ENCODE measurements around the gene C16orf89.
A peak's percentile ranks its signal among the peaks of the same experiment; 100 is the strongest.

The C16orf89 gene

DNA sequence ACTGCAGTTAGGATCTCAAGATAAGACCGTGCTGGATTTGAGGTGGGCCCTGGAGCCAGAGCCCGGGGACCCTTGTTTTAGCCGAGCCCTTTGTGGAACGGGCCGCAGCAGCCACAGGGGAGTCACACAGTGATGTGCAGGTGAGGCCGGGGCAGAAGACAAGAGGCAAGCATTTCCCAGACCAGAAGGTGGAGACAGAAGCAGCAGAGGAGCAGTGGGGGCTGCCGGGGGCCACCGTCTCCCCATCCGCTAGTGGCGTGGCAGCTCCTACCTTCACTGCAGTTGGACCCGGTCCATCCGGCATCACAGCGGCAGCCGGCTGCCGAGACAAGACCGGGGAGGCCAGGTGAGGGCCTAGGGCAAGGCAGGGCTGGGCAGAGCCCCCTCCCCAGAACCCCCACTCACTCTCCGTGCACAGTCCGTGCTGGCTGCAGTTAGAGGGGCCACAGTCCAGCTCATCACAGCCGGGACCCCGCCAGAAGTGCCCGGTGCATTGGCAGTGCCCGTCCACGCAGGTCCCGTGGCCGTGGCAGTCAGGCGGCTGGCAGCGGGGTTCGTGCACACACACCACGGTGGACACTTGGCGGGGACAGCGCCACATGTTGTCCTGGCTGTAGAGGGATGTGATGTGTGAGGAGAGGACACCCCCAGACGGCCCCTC lies 38.1 kb downstream of the C16orf89 start:
- no peak for DNase-seq

GRCh38 chr16:5027086-5027485 lies 38.7 kb downstream of the C16orf89 start:
- no peak for DNase-seq

DNA sequence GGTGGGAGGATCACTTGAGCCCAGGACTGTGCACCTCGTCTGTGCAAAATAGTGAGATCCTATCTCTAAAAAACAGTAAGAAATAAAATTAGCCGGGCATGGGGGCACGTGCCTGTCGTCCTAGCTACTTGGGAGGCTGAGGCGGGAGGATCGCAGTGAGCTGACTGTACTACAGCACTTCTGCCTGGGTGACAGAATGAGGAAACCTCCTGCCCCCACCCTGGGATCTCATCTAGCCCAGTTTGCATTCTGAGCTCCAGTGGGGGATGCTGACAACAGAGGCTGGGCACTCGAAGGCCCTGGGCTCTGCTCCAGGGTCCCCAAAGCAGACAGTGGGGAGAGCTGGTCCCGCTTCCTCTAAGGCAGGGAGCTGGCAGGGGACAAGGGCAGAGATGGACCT lies 39.1 kb downstream of the C16orf89 start:
- no peak for DNase-seq

GRCh38 chr16:5025171-5025632 lies 40.6 kb downstream of the C16orf89 start:
- peak; percentile 47 for DNase-seq

DNA sequence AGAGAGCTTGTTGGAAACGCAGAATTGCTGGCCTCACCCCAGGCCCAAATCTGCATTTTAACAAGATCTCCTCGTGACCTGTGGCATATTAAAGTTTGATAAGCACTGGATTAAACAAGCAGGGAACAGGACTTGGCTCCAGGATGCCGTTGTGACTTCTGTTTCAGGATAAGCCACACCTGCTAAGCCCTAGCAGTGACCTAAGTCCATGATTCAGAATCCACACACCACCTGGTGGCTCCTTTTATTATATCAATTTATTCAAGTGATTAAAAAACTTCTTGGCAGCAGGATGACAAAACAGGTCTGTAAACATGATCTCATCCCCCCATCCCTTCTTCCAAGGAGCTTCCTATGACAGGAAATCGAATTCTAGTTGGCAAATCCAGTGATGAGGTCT lies 41.1 kb downstream of the C16orf89 start:
- DNase-seq, result peak; percentile 70

DNA sequence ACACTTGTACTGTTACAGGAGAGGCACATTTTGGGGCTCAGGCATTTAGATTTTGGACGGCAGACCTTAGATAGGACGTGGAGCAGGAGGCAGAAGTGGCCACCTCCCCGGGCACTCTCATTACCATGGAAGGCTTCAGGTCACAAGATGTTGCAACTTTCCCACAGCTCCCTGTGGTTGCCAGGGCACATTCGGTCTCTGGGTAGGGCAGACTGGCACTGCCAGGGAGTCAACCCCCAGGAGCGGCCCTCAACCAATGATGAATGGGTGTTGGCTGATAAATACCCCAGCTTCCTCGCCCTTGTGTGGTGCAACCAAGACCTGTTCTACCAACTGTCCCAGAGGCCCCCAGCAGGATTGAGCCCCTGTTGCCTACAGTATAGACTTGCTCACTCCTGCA lies 43.2 kb downstream of the C16orf89 start:
- no peak for DNase-seq

DNA sequence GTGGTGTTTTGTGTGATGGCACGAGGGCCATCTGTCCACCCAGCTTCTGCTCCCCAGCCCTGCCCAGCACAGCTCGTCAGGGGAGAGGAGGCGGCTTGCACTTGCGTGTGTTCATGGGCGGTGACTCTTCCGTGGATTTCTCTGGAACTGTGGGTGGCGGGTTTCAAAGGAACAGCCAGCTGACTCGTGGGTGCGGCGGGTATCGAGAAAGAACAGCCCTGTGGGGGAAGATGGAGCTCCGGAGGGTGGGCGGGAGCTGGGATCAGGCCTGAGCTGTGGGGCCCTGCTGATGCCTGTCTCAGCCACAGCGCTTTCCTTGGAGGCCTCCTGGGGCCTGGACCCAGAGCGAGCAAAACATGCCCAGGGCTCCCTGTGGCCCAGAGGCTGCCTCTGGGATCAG lies 45.2 kb downstream of the C16orf89 start:
- no peak for DNase-seq

GRCh38 chr16:5019775-5020174 lies 46.0 kb downstream of the C16orf89 start:
- no peak for DNase-seq

DNA sequence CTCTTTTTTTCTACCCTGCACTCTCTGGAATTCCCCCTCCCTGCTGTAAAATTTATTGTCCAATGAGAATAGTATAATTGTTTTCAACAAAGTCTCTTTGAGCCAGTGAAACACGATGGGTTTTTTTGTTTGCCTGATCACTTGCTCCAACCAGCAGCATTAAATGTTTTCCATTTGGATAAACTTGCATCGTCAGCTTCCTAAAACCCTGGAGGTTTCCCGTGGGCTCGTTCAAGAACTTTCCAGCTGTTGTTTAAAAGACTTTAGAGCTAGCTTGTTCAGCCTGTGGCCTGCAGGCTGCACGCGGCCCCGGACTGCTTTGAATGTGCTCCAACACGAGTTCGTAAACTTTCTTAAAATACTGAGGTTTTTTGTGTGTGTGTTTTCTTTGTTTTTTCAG lies 47.0 kb downstream of the C16orf89 start:
- no peak for DNase-seq

GRCh38 chr16:5017678-5017969 lies 48.1 kb downstream of the C16orf89 start:
- no peak for DNase-seq

GRCh38 chr16:5016967-5017677 lies 48.6 kb downstream of the C16orf89 start:
- no peak for DNase-seq

GRCh38 chr16:5015887-5016286 lies 49.9 kb downstream of the C16orf89 start:
- DNase-seq, result no peak

DNA sequence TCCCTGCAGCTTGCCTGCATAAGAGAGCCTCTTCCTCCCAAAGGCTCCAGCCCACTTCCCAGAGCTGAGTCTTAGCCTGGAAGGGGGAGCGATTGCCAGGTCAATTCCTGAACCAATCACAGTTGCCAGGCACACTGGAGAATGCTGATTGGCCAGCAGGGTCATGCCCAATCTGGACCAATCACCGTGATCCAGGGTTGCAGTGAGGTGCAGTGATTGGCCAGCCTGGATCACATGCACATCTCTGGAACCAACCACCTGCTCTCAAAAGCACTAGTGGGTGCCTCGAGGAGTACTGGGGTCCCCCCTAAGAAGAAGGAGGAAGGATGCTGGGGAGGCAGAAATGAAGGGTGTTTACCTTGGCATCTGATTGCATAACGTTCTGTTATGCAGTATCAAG lies 50.4 kb downstream of the C16orf89 start:
- no peak for DNase-seq

DNA sequence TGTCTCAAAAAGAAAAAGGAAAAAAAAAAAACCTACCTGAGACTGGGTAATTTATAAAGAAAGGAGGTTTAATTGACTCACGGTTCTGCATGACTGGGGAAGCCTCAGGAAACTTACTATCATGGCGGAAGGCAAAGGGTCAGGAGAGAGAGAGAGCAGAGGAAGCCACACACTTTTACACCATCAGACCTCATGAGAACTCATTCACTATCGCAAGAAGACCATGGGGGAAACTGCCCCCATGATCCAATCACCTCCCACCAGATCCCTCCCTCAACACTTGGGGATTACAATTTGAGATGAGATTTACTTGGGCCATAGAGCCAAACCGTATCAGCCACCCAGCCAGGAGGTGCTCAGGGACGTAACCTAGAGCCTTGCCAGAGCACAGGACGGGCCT lies 52.9 kb downstream of the C16orf89 start:
- DNase-seq, result no peak

DNA sequence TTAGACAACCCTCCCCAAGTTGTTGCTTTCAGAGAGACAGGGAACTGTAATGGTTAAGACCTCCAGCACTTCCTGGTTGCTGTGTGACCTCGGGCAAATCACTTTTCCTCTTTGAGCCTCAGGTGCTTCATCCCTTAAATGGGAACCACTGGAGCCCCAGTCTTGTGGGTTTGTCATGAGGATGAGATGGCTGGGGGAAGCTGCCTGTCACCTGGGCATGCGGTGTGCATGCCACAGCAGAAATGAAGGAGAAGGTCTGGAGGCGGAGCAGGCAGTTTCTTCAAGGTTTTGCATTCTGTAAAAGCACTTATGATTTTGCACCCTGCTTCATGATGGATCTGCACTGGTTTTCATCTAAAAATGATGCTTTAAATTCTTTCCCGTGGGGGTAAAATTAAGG lies 54.1 kb downstream of the C16orf89 start:
- DNase-seq, result no peak

DNA sequence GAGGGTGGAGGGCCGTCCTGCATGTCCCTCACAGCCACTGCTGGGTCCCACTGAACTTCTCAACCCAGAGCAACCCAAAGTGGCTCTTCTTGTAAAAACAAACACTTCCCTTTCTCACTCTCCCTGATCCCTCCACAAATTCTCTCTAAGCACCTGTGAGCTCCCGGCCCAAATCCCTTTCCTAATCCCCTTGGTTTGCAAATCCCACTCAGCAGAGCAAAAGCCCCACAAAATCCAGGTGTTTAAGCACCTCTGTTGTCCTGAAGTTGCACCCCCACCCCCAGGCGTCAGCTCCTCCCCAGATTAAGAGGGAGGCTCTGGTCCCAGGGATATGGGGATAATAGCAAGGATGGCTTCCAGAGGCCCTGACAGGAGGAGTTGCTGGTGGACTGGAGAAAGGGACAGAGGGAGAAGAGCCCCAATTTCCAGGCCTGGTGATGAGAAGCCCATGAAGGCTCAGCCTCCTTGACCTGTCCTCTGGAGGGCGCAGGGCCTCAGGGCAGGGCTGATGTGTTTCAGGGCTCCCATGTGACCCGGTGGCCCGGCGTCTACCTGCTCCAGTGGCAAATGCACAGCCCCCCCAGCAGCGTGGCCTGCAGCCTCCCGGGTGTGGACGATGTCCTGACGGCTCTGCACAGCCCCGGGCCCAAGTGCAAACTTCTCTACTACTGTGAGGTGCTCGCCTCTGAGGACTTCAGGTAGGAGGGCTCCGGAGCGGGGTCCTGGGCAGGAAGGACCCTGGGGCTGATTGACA lies 55.0 kb downstream of the C16orf89 start:
- DNase-seq, result no peak

DNA sequence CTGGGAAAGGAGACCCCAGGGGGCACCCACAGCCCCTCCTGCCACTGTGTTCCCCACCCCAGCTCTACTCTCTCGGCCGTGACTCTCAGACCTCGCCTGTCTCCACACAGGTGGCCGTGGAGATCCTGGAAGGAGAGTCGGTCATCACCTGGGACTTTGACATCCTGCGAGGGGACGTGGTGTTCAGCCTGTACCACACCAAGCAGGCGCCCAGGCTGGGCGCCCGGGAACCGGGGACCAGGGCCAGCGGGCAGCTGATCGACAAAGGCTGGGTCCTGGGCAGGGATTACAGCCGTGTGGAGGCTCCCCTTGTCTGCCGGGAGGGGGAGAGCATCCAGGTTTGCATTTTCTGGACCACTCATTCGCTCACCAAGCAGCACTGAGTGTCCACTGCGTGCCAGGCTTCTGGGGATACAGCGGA lies 57.4 kb downstream of the C16orf89 start:
- DNase-seq, result no peak

GRCh38 chr16:5007256-5007655 lies 58.5 kb downstream of the C16orf89 start:
- DNase-seq, result no peak

DNA sequence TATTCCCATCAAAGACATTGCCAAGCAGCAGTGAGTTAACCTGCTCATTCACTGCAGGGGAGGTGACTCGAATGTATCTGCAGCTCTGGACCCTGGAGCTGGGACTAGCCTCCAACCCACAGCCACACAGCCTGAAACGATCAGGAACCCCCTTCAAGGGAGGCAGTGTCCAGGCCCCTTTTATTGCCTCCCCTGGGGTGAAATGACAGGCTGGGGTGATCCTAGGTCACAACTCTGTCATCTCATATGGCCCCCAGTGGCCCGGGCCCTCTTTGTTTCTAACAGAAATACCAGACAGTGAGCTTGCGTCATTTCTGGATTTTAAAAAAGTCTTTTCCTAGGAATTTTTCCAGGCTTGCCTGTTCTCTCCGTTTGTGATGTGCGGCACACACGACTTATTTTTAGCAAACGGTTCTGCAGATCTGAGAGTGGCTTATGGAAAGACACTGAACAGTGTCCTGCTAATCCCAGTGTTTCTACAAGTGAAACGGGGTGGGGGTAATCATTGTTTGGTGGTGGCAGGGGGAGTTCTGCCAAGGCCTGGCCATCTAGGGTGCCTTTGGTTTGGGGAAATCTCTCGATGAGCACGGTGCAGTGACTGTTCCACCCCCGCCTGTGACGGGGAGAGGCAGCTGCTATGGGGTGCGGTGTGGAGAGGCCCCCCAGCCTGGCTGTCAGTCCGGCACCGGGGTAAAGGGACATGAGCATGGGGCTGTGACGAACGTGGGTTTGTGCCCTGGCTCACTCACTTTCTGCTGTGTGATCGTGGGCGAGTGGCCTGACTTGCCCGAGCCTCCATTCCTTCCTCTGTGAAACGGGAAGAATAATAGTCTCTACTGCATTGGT lies 59.2 kb downstream of the C16orf89 start:
- DNase-seq, result no peak

DNA sequence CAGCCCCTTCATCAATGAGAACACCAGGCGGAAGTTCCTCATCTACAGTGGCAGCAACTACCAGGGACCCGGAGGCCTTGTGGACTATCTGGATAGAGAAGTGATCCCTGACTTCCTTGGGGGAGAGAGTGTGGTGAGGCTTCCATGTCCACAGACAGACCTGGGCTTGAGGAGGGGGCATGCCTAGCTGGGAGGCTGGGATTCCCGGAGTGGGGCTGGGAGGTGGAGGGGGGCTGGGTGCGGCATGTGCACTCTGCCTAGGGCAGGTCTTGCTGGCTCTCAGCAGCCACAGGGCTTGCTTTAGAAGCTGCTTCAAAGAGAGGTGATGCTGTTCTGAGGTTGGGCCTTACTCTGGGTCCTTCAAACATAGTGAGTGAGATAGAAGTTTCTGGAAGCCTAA lies 59.8 kb downstream of the C16orf89 start:
- DNase-seq, result no peak

DNA sequence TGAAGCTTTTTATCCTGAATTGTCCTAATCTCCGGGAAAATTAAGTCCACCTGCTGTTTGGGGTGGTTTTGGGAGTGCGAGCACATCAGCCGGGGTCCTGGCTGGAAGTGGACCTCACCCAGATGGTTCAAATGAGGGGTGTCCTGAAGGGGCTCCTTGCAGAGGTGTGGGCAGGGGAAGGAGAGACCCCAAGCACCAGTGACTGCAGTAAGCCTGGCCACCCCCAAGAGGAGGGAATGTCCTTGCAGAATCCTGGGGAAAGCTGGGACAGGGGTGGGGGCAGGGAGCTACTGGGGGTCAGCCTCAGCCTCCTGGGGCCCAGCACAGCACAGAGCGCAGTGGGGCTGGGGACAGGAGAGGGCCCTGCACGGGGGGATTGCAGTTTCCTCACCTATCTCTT lies 61.4 kb downstream of the C16orf89 start:
- DNase-seq, result no peak

- no peak for DNase-seq
These were observed 61.9 kb downstream of the C16orf89 start for GRCh38 chr16:5003828-5004227.

GRCh38 chr16:5003211-5003610 lies 62.5 kb downstream of the C16orf89 start:
- DNase-seq, result no peak
